ENCODE results near the gene QSOX1.

Gene QSOX1

DNA sequence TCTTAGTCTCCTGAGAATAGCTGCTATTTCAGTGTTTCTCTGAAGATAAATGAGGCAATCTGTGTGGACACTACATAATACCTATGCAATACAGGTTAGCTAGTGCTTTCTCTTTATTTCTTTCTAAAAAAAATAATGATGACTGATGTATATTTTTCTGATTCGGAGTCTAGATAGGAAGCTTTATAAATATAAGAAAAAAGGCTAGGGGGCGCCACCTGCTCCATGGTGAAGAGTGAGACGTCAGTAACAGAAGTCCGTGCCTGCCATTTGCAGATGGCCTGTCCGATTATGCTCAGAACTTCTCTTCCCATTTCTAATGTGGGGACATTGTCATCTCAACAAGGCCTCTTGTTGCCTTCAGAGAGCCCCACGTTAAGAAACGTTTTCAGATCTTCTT, 26.4 kb downstream of the QSOX1 start:
- no peak for DNase-seq (ENCODE audit: low spot score)
- in situ Hi-C loops (cut with MboI; ENCODE audit: low sequenced_read_pairs, unreplicated experiment): no loop called here

DNA sequence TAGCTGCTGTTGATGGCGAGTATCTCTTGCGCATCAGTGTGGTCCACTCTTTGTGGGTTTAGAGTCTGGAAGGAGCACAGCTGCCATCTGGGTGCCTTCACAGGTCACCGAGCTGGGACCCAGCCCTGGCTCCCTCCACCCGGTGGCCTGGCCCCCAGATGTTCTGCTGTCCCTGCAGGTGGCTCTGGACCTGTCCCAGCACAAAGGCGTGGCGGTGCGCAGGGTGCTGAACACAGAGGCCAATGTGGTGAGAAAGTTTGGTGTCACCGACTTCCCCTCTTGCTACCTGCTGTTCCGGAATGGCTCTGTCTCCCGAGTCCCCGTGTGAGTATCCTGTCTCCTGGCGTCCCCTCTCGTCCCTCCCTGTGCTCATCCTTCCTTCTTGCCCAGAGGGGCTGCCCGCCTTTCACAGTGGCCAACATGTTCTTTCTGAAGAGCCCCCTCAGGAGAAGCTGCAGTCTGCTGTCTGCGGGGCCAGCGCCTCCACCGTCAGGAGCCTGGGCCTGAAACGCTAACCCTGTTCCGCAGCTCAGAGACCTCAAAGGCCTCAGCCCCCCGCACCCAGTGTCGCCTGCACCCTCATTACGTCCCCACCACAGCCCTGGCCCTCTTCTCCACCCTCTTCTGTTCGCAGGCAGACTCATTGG, 27.4 kb downstream of the QSOX1 start:
- in situ Hi-C loops (cut with MboI; ENCODE audit: low sequenced_read_pairs, unreplicated experiment): no loop called here
- TF ChIP-seq, protein P1, sequence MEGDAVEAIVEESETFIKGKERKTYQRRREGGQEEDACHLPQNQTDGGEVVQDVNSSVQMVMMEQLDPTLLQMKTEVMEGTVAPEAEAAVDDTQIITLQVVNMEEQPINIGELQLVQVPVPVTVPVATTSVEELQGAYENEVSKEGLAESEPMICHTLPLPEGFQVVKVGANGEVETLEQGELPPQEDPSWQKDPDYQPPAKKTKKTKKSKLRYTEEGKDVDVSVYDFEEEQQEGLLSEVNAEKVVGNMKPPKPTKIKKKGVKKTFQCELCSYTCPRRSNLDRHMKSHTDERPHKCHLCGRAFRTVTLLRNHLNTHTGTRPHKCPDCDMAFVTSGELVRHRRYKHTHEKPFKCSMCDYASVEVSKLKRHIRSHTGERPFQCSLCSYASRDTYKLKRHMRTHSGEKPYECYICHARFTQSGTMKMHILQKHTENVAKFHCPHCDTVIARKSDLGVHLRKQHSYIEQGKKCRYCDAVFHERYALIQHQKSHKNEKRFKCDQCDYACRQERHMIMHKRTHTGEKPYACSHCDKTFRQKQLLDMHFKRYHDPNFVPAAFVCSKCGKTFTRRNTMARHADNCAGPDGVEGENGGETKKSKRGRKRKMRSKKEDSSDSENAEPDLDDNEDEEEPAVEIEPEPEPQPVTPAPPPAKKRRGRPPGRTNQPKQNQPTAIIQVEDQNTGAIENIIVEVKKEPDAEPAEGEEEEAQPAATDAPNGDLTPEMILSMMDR (IDR thresholded peaks at IDR 0.05; ENCODE audit: borderline replicate concordance, control extremely low read depth, extremely low read depth, insufficient read depth, missing control alignments): no peak

More for the DNA sequence above, 26.4 kb downstream of the QSOX1 start:
- TF ChIP-seq, protein P1 (IDR thresholded peaks at IDR 0.05; ENCODE audit: borderline replicate concordance, control extremely low read depth, extremely low read depth, insufficient read depth, missing control alignments): no peak

DNA sequence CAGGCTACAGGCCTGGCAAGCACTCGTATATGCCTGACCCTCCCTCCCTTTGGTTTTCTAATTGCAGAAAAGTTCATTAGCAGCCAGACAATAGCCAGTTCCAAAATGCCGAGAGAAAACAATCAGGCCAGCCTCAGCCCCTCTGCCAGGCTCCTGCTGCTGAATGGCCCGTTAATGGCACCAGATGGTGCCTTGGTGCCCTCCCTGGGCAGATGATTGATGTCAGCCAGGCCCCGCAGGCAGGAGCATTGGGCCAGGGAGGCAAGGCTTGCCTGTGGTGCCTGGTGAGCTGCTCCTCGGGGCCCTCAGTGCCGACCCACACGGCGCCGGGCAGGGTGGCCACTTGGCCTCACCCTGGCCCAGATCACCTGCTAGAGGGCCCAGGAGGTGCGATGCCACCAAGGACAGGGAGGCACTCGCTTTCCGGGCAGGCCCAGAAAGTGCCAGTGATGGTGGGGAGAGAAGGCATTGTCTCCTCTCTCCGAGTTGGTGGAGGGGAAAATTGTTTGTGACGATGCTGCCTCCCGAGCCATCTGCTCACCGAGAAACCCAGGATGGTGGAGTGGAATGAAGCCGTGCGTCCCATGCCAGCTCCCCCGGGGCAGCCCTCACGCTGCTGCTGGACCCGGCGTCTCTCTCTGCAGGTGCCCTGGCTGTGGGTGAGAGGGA, 28.1 kb downstream of the QSOX1 start:
- TF ChIP-seq, protein P1 (IDR thresholded peaks at IDR 0.05; ENCODE audit: borderline replicate concordance, control extremely low read depth, extremely low read depth, insufficient read depth, missing control alignments): no peak
- in situ Hi-C loops (cut with MboI; ENCODE audit: low sequenced_read_pairs, unreplicated experiment): no loop called here
- DNase-seq (ENCODE audit: low spot score): no peak

More for the DNA sequence above, 27.4 kb downstream of the QSOX1 start:
- DNase-seq (ENCODE audit: low spot score): no peak

DNA sequence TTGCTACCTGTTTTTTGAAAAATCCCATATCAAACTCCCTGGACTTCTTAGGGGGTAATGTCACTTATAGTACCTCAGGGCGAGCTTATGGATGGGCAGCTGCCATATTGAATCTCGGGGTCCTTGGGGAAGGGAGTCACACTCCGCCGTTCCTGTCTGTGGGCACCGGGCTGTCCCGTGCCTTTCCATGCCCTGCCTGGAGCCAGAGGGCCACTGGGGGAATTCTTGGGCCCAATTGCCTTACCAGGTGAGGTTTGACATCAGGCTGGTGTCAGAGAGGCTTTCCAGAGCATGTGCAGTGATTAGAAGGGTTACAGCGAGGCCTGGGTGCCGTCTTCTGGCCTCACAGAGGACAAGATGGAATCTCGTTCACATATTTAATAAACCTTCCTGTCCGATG, 28.8 kb downstream of the QSOX1 start:
- TF ChIP-seq, protein P1 (IDR thresholded peaks at IDR 0.05; ENCODE audit: borderline replicate concordance, control extremely low read depth, extremely low read depth, insufficient read depth, missing control alignments): no peak
- DNase-seq (ENCODE audit: low spot score): no peak
- in situ Hi-C loops (cut with MboI; ENCODE audit: low sequenced_read_pairs, unreplicated experiment): no loop called here

DNA sequence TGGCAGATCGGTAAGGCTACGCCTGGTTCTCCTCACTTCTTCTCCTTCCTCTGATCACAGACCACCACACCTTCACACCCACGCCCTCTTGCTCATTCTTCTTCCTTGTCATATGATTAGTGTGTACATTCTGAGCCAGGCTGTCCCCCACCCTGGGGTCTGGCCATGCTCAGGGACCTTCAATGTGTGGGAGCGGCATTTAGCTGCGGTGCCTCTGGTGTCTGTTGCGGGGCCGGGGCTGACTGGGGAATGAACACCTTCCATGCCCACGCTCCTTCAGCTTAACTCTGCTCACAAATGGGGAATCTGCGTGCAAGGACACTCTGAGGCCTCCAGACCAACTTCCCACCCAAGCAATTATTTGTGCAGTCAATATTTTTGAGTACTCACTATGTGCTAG, 29.4 kb downstream of the QSOX1 start:
- no peak for DNase-seq (ENCODE audit: low spot score)
- in situ Hi-C loops (cut with MboI; ENCODE audit: low sequenced_read_pairs, unreplicated experiment): no loop called here
- TF ChIP-seq, protein P1 (IDR thresholded peaks at IDR 0.05; ENCODE audit: borderline replicate concordance, control extremely low read depth, extremely low read depth, insufficient read depth, missing control alignments): no peak

DNA sequence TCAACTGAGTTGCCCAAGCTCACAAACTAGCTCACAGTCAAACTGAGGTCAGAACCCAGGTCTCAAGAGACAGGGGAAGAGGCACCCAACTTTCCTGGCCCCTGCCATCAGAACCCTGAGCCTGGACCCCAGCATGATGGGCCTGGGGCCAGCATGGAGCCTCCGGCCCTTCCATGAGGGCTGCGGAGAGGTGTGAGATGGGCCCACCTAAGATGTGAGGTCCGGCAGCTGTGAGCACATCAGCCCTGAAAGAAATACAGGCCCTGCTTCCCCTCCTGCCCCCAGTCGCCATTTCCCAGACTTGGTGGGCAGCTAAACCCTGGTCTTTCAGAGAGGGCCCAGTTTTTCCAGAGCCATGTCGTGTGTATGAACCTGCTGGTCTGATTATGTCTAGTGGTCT, 30.6 kb downstream of the QSOX1 start:
- in situ Hi-C loops (cut with MboI; ENCODE audit: low sequenced_read_pairs, unreplicated experiment): no loop called here
- TF ChIP-seq, protein P1 (IDR thresholded peaks at IDR 0.05; ENCODE audit: borderline replicate concordance, control extremely low read depth, extremely low read depth, insufficient read depth, missing control alignments): no peak
- no peak for DNase-seq (ENCODE audit: low spot score)
